Measurements from ENCODE around the gene NFILZ.

DNA sequence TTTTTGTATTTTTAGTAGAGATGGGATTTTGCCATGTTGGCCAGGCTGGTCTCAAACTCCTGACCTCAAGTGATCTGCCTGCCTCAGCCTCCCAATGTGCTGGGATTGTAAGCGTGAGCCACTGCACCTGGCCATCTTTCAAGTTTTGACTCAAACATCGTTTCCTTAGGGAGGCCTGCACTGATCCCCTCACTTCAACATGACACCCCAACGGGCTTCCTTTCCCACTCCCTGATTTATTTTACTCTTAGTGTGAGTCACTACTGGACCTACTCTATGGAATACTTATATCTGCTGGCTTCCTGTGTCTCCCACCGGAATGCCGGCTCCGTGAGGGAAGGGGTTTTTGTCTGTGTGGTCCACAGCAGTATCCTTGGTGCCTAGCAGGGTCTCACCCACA lies 15.4 kb upstream of the NFILZ start:
- TF ChIP-seq, protein P1, sequence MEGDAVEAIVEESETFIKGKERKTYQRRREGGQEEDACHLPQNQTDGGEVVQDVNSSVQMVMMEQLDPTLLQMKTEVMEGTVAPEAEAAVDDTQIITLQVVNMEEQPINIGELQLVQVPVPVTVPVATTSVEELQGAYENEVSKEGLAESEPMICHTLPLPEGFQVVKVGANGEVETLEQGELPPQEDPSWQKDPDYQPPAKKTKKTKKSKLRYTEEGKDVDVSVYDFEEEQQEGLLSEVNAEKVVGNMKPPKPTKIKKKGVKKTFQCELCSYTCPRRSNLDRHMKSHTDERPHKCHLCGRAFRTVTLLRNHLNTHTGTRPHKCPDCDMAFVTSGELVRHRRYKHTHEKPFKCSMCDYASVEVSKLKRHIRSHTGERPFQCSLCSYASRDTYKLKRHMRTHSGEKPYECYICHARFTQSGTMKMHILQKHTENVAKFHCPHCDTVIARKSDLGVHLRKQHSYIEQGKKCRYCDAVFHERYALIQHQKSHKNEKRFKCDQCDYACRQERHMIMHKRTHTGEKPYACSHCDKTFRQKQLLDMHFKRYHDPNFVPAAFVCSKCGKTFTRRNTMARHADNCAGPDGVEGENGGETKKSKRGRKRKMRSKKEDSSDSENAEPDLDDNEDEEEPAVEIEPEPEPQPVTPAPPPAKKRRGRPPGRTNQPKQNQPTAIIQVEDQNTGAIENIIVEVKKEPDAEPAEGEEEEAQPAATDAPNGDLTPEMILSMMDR (IDR thresholded peaks at IDR 0.05) = no peak
- TF ChIP-seq POLR2AphosphoS5 (IDR thresholded peaks at IDR 0.05) = no peak
